HCT116 (cell line): ENCODE data around the gene UBAP1L. TPM values are rescaled to one million over a fixed set of nuclear protein-coding genes. Genes with fewer than 3 reads are reported as not detected.

ENCODE experiments used
- ATAC-seq: fragments of 200-7000 bp; cut with Tn5 transposase; 2 replicates; pipeline ENCODE4 v1.9.1; 2020; ENCODE audit warnings: mild to moderate bottlenecking, moderate library complexity
- BruUV-seq: library from RNA; stranded (reverse); fragments of 400-500 nt; replicated peaks from 2 replicates; lab custom pipeline; 2021; lab: Mats Ljungman, UMichigan
- CTCF ChIA-PET: fragments of 300-600 bp; sonication (Branson Sonifier 250); formaldehyde crosslinking; loops from one replicate; lab custom pipeline; 2021; ENCODE audit warnings: antibody characterized with exemption; lab: Charles Lee
- POLR2A ChIA-PET: fragments of 300-600, 350-600 bp; sonication (Branson Sonifier 250); formaldehyde crosslinking; loops from one replicate; lab custom pipeline; 2021; ENCODE audit warnings: antibody characterized with exemption; lab: Charles Lee
- RAD21 ChIA-PET, 2 experiments: fragments of 300-600 bp; sonication (Branson Sonifier 250); formaldehyde crosslinking; loops; one replicate each; lab custom pipeline; 2023; ENCODE audit warnings: low total read pairs in 2 of 2; ENCODE audit not compliant: uncharacterized antibody in 2 of 2, unreplicated experiment in 2 of 2, low non-redundant PET in 1 of 2; lab: Charles Lee
- DNase-seq: peaks from one replicate; pipeline ENCODE4 v3.0.0-alpha.2; 2010; ENCODE audit warnings: low read depth, low spot score
- H2AFZ ChIP-seq: fragments of 200-600 bp; shearing (Covaris generic), sonication (generic); 2 replicates; pipeline ENCODE4 v1.6.1; 2017; ENCODE audit warnings: low read depth, mixed run types, mixed read lengths, antibody characterized with exemption, low read length; ENCODE audit not compliant: poor library complexity, severe bottlenecking
- H3K27ac ChIP-seq: 2 replicates; pipeline ENCODE4 v1.5.1; 2012; ENCODE audit warnings: low read depth, low read length
- H3K27me3 ChIP-seq: fragments of 200-600 bp; sonication (generic); 2 replicates; pipeline ENCODE4 v1.6.1; 2016; ENCODE audit warnings: mixed run types, low read length, mixed read lengths; ENCODE audit not compliant: insufficient read depth
- H3K36me3 ChIP-seq, 2 experiments: fragments of 200-500 bp in 1 of 2; fragments of 200-600 bp in 1 of 2; sonication (Bioruptor generic) in 1 of 2; sonication (generic) in 1 of 2; 2 replicates each; pipeline versions ENCODE4 v1.5.1 to v1.6.1; 2014 to 2016; ENCODE audit warnings: low read length in 2 of 2, inconsistent platforms in 1 of 2, mixed read lengths in 1 of 2, mixed run types in 1 of 2; ENCODE audit not compliant: insufficient read depth in 2 of 2, control insufficient read depth in 1 of 2
- H3K4me1 ChIP-seq, 2 experiments: fragments of 200-600 bp in 1 of 2; sonication (generic) in 1 of 2; 2 replicates each; pipeline versions ENCODE4 v1.5.1 to v1.6.1; 2012 to 2017; ENCODE audit warnings: low read length in 2 of 2, inconsistent platforms in 1 of 2, mild to moderate bottlenecking in 1 of 2, mixed read lengths in 1 of 2, mixed run types in 1 of 2, moderate library complexity in 1 of 2; ENCODE audit not compliant: insufficient read depth in 2 of 2, control insufficient read depth in 1 of 2
- H3K4me2 ChIP-seq: fragments of 200-600 bp; sonication (generic); 2 replicates; pipeline ENCODE4 v1.6.1; 2017; ENCODE audit warnings: mixed run types, low read length, mixed read lengths
- H3K4me3 ChIP-seq, 2 experiments: fragments of 200-600 bp in 1 of 2; sonication (generic) in 1 of 2; replicated peaks in 1 of 2; 2 replicates each; pipeline ENCODE4 v1.5.1; 2011 to 2016; ENCODE audit warnings: low read length in 2 of 2, control low read depth in 1 of 2, low read depth in 1 of 2, mild to moderate bottlenecking in 1 of 2, mixed read lengths in 1 of 2, mixed run types in 1 of 2
- H3K79me2 ChIP-seq: fragments of 200-600 bp; sonication (generic); 2 replicates; pipeline ENCODE4 v1.6.1; 2017; ENCODE audit warnings: mild to moderate bottlenecking, mixed run types, low read length, moderate library complexity, mixed read lengths; ENCODE audit not compliant: insufficient read depth
- H3K9ac ChIP-seq: fragments of 200-600 bp; sonication (generic); 2 replicates; pipeline ENCODE4 v1.6.1; 2016; ENCODE audit warnings: low read length, mixed read lengths
- H3K9me2 ChIP-seq: fragments of 200-600 bp; sonication (generic), shearing (Covaris generic); 2 replicates; pipeline ENCODE4 v1.6.1; 2017; ENCODE audit warnings: mixed run types, mild to moderate bottlenecking, moderate library complexity; ENCODE audit not compliant: insufficient read depth
- H3K9me3 ChIP-seq, 2 experiments: fragments of 200-500 bp in 1 of 2; fragments of 200-600 bp in 1 of 2; sonication (Bioruptor generic) in 1 of 2; sonication (generic) in 1 of 2; 2 replicates each; pipeline ENCODE4 v1.6.1; 2014 to 2017; ENCODE audit warnings: low read length in 2 of 2, mixed read lengths in 2 of 2, inconsistent platforms in 1 of 2, low read depth in 1 of 2, mild to moderate bottlenecking in 1 of 2, mixed run types in 1 of 2, moderate library complexity in 1 of 2; ENCODE audit not compliant: control insufficient read depth in 1 of 2, insufficient read depth in 1 of 2
- H4K20me1 ChIP-seq: fragments of 200-600 bp; sonication (generic), shearing (Covaris generic); 2 replicates; pipeline ENCODE4 v1.6.1; 2017; ENCODE audit warnings: mixed run types, mild to moderate bottlenecking, moderate library complexity; ENCODE audit not compliant: insufficient read depth
- ATF3 ChIP-seq: IDR thresholded peaks from 2 replicates; pipeline ENCODE4 v1.6.1; 2012
- CBX3 ChIP-seq: IDR thresholded peaks from 2 replicates; pipeline ENCODE4 v1.6.1; 2012; ENCODE audit warnings: low read depth
- CTCF ChIP-seq, 3 experiments: fragments of 200-600 bp in 1 of 3; sonication (generic) in 1 of 3; IDR thresholded peaks in 2 of 3; conservative IDR thresholded peaks in 1 of 3; 2 replicates each; pipeline ENCODE4 v1.5.1; 2012 to 2017; ENCODE audit warnings: low read depth in 2 of 3, low read length in 2 of 3, antibody characterized with exemption in 1 of 3, borderline replicate concordance in 1 of 3, control low read depth in 1 of 3, mild to moderate bottlenecking in 1 of 3, mixed read lengths in 1 of 3, mixed run types in 1 of 3, moderate library complexity in 1 of 3; ENCODE audit not compliant: insufficient read depth in 1 of 3
- EGR1 ChIP-seq: IDR thresholded peaks from 2 replicates; pipeline ENCODE4 v1.6.1; 2012; ENCODE audit warnings: low read depth
- MAX ChIP-seq: IDR thresholded peaks from 2 replicates; pipeline ENCODE4 v1.6.1; 2012
- RAD21 ChIP-seq: IDR thresholded peaks from 2 replicates; pipeline ENCODE4 v1.6.1; 2012; ENCODE audit warnings: low read depth, mild to moderate bottlenecking
- REST ChIP-seq: IDR thresholded peaks from 2 replicates; pipeline ENCODE4 v1.6.1; 2012; ENCODE audit warnings: low read depth
- SP1 ChIP-seq: IDR thresholded peaks from 2 replicates; pipeline ENCODE4 v1.6.1; 2012; ENCODE audit warnings: low read depth
- SRF ChIP-seq: IDR thresholded peaks from 2 replicates; pipeline ENCODE4 v1.6.1; 2012; ENCODE audit warnings: low read depth
- ZBTB33 ChIP-seq: IDR thresholded peaks from 2 replicates; pipeline ENCODE4 v1.6.1; 2011; ENCODE audit warnings: mild to moderate bottlenecking, low read length, moderate library complexity; ENCODE audit not compliant: insufficient replicate concordance; ENCODE audit errors: extremely low read depth
- ZFX ChIP-seq: fragments of 450-650 bp; IDR thresholded peaks from 2 replicates; pipeline ENCODE4 v1.6.1; 2017
- intact Hi-C: fragments of 100-400 bp; cut with micrococcal nuclease; formaldehyde crosslinking; loops from 2 replicates; pipeline ENCODE4 v1.10.0; 2022
- total RNA-seq: library from RNA; stranded (reverse); gene quantifications from one replicate; pipeline ENCODE4 v1.2.1, GENCODE V29; 2021; ENCODE audit not compliant: unreplicated experiment

UBAP1L gene
- total RNA-seq, 1 experiment from 2014 or later = 4.0 TPM

- no peak overlapping the region for H3K4me2 ChIP-seq
- BruUV-seq = no TSS peak
- ATAC-seq = no peak
- peaks cover 7% of the 10 kb centered on the region; the same call in 1 of the 2 replicates for H3K27me3 ChIP-seq
- intact Hi-C loops = no loop called here
- CTCF ChIA-PET = interaction anchor here (1.4 to 2.5 kb wide), 2 partner anchors 20 to 27 kb away, joined by 4 to 7 read pairs; no protein-coding TSS in a partner anchor
- TF ChIP-seq ZBTB33 (no peak), CTCF (IDR thresholded peaks at IDR 0.05 in 2 of 3, conservative IDR thresholded peaks at IDR 0.05 in 1 of 3; ENCODE audit: borderline replicate concordance in 1 of 3, insufficient read depth in 1 of 3, low read depth in 2 of 3, low read length in 2 of 3) (no peak), EGR1 (no peak), SRF (no peak), ZFX (no peak), REST (no peak), SP1 (no peak), CBX3 (no peak), ATF3 (no peak), MAX (no peak), RAD21 (no peak)
- no peak overlapping the region for H2AFZ ChIP-seq
- POLR2A ChIA-PET = no interaction called here
- H3K79me2 ChIP-seq = no peaks in the 10 kb centered on the region
- no peak overlapping the region for H3K27ac ChIP-seq
- H3K4me1 ChIP-seq = peaks cover 3 to 13% of the 10 kb centered on the region in 2 experiments; a peak in 2 of 4 replicates
- no peaks in the 10 kb centered on the region for H3K9me3 ChIP-seq
- no peak overlapping the region for H3K4me3 ChIP-seq
- RAD21 ChIA-PET = no interaction called here
- H3K36me3 ChIP-seq = no peaks in the 10 kb centered on the region
- DNase-seq = no peak
- no peak overlapping the region for H3K9ac ChIP-seq
- no peaks in the 10 kb centered on the region for H4K20me1 ChIP-seq
- no peaks in the 10 kb centered on the region for H3K9me2 ChIP-seq
Measured at GRCh38 chr15:65081270-65081669, 33.7 kb downstream of the UBAP1L start.
